KBM-7 (cell line): Measurements from ENCODE around the gene SLX4IP.
A peak's percentile ranks its signal among the peaks of the same experiment; 100 is the strongest.

Experiments
- DNase-seq: peaks from one replicate; pipeline ENCODE4 v3.0.0-alpha.2; 2015
- in situ Hi-C: fragments of 300-500 bp; cut with MboI; formaldehyde crosslinking; loops from 2 replicates; pipeline ENCODE4 v1.14.3; 2020; ENCODE audit warnings: low sequenced_read_pairs, low pct_unique_long_range_greater_than_20kb, mixed read lengths

SLX4IP gene

DNA sequence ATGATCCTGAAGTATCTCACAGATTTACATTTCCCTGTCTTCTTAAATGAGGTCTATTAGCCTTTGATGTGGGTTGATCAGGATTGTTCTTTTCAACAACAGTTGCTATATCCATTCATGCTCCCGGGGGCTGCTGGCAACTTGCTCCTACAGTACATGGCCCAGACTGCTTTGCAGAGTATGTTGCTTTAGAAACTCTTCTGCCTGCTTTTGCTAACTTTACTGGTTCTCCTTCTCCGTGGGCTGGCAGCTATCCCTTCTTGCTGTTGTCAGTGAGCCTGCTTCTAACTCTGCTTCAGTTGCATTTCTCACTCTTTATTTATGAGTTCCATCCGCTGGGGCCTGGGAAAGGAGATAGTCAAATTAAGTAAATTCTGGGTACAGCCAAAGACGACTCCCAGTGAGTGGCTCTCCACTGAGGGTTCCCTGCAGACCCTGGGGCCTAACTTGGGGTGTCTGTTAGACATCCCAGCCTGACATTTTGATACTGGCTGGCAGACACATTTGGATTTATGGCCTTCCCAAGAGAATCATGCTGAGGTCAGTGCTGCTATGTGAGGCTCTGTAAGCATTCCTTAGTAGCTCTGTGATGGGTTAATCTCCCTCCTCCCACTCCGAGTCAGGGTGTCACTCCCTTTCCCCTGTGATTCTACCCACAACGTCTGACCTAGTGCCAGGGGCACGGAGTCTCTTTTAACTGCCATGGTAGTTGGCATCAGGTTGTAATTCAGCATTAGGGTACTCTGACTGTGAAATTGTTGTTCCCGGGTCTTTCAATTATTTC lies 73.6 kb downstream of the SLX4IP start:
- DNase-seq, result no peak
- in situ Hi-C loops, result no loop called here

DNA sequence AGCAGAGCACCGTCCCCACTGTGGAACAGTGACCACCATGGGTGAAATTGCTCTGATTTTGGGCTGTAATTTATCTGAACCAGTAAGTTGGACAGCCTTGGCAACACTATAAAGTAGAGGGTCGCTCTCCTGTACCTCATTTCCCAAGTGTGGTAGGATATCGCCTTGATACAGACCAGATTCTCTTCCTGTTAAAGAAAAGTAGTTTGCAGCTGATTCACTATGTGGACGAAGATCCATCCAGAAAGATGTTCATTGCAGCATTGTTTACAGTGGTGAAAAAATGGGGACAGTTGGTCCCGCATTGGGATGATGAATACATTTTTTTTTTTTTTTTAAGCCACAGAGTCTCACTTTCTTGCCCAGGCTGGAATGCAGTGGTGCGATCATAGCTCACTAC lies 74.3 kb downstream of the SLX4IP start:
- in situ Hi-C loops, result no loop called here
- DNase-seq, result no peak

DNA sequence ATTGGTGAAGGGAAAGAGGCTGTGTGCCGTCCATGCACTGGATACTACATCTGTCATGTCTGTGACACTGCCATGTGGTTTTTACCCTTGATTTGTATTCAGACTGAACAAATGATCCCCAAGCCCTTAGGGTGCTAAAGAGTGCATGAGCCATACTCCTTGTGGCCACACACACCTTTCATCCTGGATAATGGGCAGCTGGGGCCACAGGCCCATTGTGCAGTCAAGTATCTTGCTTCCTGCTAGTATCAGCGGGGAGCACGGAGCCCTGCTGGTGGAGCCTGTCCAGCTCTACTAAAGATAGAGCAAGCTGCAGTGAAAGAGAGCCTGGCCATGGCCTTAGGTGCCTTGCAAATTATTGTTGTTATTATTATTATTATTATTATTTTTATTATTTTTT lies 75.1 kb downstream of the SLX4IP start:
- in situ Hi-C loops, result no loop called here
- DNase-seq, result no peak

DNA sequence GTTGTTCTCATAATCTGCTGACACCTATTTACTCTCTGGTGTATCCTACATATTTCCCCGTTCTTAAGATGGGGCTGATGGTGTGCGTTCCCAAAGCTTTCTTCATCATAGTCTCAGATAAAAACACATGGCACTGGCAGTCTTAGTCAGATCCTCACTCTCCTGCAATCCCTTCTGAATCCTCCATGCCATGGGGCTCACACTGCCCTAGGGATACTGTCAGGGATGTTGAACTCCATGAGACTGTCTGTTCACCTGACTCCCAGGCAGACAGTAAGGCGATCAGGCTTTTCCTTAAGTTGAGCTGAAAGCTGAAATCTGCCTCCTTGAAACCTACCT lies 76.0 kb downstream of the SLX4IP start:
- no peak for DNase-seq
- in situ Hi-C loops, result no loop called here

DNA sequence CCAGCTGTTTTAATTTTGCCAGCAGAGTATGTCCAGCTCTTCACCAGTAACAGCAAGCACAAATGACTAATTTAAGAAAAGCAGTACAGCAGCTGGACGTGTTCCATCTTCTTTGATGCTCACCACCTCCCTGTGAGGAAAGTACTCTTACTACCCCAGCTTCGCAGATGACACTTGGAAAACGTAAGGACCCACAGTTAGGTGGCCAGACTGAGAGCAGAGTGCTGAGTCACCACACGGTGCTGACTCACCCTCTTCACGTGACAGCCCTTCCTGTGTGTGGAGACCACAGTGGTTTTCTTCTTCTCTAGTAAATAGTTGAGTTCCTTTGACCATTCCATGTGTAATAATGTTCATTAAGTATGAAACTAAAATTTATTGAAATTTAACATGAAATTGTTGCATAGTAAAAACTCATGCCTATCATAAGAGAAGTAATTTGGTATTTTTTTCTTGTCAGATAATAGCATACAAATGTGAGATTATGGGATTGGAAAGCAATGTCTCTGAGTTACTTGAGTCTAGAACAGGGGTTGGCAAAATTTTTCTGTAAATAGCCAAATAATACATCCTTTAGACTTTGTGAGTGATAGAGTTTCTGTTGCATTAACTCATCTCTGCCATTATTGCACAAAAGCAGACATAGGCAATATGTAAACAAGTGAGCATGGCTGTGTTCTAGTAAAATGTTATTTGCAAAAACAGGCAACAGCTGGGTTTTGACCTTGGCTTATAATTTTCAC lies 76.6 kb downstream of the SLX4IP start:
- DNase-seq, result peak; percentile 92
- in situ Hi-C loops, result no loop called here

DNA sequence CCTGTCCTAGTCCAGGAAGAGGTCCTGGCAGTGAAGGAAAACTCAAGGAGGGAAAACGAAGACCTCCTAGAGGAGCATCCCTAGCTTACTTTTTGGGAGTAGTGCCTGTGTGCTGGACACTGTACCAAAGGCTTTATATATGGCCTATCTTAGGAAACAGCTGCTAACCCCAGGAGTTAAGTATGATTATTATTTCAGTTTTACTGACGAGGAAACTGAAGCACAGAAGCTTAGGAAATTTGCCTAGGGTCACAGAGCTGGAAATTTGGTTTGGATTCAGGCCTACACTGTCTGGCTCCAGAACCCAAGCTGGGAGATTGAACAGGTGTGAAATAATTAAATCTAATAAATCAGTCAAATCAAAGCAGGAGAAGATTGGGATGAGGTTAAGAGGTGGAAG lies 78.0 kb downstream of the SLX4IP start:
- in situ Hi-C loops, result no loop called here
- no peak for DNase-seq

DNA sequence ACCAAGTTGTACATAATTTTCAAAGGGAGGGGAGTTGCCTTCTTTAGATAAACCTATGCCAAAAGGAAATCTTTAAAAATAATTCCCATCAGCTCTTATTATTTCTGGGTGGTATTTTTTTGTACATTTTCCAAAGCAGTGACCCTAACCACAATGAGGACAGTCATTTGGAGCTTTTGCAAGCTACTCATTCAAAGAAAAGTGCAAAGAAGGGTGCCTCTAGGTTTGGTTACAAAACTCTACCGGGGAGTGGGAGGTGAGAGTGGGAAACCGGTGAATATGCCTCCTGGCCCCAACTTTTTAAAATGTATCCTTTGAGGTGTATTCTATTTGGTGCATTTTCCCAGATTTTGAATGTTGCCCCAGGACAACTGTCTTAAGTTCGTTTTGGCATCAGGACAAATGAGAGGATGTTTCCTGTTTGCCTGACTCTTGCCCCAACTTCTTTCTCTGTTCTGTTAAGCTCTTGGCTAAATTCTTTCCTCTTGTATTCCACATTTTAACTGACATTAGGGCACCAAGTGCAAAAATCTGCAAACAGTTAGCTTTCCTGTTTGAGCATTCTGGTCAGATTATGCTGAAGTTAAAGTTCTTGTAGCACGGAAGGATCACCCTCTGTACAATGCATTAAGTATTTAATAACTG lies 78.9 kb downstream of the SLX4IP start:
- DNase-seq, result peak; percentile 36
- in situ Hi-C loops, result no loop called here

DNA sequence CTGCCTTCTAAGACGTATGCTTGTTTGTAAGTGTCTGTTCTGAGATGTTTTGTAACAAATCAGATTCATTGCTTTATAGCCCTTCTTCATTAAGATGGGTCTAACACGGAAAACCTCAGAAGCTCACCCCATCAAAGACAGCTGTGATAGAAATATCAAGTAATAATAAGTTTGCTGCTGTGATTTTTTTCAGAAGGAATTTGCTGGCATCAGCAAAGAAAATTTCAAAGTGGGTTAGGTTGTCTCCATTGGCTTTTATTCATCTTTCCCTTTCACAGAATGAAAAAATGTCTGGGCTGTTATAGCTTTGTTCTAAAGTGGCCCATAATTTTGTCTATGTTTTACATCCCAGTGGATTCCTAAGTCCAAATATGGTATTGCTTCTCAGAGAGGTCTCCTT lies 81.4 kb downstream of the SLX4IP start:
- DNase-seq, result no peak
- in situ Hi-C loops, result no loop called here

DNA sequence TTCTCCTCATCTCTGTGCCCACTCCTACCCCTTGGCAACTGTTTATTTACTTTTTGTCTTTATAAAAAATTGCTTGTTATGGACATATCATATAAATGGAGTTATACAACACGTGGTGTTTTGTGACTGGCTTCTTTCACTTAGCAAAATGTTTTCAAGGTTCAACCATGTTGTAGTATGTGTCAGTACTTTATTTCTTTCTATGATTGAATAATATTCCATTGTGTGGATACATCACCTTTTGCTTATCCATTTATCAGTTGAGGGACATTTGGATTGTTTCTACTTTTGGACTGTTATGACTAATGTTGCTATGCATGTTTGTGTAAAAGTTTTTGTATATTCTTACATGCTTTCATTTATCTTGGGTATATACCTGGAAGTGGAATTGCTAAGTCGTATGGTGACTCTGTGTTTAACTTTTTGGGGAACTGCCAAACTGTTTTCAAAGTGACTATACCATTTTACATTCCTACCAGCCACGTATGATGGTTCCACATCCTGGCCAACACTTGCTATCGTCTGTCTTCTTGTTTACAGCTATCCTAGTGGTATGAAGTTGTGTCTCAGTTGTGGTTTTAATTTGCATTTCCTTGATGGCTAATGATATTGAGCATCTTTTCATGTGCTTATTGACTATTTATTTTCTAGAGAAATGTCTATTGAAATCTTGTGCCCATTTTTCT lies 84.4 kb downstream of the SLX4IP start:
- no peak for DNase-seq

DNA sequence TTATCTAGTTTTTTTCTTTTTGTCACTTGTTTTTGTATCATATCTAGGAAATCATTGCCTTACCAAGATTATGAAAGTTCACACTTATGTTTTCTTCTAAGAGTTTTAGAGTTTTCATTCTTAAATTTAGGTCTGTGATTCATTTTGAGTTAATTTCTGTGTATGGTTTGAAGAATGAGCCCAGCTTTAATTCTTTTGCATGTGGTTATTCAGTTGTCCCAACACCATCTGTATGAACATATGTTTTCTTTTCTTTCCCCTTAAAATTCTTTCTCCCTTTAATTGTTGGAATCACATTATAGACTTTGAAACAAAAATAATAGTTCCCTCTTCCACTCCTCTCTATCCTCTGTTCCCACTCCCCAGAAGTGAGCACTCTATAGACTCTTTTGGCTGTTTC lies 85.4 kb downstream of the SLX4IP start:
- no peak for DNase-seq
- in situ Hi-C loops, result no loop called here

More for the DNA sequence above, 84.4 kb downstream of the SLX4IP start:
- in situ Hi-C loops, result no loop called here

DNA sequence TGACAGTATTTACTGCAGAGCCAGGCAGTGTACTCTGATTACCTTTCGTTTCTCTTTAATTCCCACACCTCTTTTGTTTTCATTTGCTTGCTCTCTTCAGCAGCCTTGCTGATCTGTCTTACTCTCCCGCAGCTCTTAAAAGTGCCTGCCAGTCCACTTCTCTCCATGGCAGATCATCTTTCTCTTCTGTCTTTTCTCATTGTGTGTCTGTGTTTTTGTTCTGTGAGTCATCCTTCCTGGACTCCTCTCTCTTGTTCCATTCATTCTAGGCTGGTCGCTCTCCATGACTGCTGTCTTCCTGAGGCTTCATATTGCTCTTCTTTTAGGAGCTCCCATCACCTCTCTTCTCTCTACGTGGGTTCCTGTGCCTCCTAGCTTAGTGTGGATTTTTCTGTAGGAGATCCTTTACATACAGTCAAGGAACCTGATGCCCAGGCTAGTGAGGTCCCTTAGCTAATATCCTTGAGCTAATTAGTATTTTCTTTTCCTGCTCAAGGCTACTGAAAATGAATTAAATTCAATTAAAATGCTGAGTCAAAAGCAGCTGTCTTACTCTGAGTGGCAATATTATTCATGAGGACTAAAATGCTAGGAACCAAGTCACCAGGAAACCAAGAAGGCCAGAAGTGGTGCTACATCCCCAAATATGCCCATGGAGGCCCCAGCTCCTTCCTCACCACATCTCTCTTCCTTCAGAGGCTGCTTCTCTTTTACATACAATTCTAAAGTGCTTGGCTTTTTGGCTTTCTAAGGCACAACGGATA lies 86.1 kb downstream of the SLX4IP start:
- peak; percentile 54 for DNase-seq
- in situ Hi-C loops, result no loop called here

DNA sequence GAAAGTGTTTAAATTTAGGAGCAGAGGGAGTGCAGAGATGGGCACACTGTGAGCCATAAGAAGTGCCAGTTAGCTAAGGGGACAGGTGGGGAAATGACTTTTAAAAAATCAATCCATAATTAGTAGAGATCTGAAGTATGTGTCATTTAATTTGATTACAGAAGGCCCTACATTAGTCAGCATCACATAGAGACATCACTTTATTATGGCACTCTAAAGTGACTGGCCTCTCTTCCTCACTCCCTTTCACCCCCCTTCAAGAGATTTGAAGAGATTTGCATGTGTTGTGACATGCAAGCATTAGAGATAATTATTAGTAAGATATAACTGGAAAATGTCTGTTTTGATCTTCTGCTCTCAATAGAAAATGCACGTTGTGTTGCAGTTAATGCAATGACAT lies 86.7 kb downstream of the SLX4IP start:
- in situ Hi-C loops, result no loop called here
- no peak for DNase-seq

DNA sequence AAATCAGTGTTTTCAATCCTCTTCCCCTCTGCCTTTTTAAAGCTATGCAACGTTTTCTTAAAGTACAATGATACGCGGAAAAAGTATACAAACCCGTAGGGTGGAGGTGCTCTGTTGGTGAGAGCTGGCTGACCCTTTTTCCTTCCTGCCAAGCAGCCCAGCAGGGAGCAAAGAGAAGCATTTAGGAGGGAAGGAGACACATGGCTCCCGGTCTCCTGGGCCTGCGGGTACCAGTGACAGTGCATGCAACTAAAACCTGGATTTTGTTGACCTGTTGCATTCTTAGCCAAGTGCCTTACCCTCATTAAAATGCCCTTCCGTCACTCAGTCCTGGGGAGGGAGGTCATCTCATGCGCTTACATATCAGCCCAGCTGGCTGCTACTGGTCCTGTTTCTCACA lies 87.2 kb downstream of the SLX4IP start:
- in situ Hi-C loops, result no loop called here
- no peak for DNase-seq

DNA sequence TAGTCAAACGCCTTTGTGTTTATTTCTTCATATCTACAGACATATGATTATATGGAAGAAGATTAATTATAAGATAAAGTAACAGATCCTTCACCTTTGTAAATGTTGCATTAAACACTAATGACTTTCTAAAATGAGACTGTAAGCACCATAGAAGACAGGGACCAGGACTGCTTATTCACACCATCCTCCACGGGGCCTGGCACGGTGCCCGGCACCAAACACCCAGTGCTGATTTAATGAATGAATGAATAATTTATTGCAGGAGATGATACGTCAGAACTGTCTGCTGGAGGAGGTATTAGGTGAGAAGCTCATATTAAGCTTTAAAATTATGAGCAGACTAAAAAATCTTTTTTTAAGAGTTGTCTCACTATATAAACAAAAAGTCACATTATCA lies 88.3 kb downstream of the SLX4IP start:
- in situ Hi-C loops, result no loop called here
- DNase-seq, result no peak

DNA sequence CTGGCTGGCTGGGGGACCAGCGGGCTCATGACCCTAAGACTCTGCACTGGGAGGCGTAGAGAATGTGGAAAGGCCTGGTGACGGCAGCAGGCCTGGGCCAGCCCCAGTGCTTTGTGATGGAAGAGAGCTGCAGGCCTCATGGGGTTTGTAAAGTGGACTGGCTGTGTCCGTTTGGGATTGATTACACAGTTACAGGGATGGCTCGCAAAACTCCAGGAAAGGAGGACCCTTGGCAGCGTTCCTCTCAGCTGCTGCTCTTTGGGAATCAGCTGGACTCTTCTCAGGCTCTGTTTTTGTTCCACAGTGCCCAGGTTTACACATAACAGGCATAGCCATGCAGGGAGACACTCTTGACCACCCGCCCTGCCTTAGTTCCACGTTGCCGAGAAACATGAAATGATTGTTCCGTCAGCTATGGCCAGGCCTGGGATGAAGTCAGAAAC lies 89.0 kb downstream of the SLX4IP start:
- in situ Hi-C loops, result no loop called here
- DNase-seq, result no peak

DNA sequence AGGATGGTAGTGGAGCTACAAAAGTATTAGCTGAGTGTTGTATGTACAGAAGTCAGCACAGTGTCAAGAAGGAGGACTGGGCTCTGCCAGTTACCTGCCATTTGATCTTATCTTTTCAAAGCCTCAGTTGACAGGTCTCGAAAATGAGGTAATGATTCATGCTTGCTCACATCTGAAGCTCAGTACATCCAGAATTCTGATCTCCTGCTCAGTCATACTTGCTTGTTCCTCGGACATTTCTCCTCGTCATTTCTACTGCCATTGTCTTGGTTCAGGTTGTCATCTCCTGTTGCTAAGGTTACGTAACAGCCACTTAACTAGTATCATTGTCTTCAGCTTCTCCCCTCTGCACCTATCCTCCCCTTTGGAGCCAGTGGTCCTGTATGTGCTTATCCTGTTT lies 89.5 kb downstream of the SLX4IP start:
- in situ Hi-C loops, result no loop called here
- no peak for DNase-seq

DNA sequence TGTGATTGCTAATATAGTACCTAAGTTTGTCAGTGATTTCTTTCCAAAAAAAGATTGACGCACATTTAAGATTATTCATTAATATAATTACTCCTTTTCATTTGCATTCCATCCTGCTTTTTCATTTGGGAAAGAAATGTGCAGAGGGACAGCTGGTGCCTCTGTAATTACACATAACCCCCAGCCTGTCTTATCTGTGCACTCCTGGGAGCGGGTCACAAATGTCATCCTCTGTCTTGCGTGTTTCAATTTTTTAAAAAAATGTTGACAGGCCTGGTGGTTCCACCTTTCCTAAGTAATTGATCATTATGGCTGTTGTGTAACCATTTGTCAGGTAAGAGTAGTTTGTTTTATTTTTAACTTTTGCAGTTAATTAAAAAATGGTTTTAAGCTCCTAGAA lies 92.7 kb downstream of the SLX4IP start:
- DNase-seq, result no peak
- in situ Hi-C loops, result no loop called here

DNA sequence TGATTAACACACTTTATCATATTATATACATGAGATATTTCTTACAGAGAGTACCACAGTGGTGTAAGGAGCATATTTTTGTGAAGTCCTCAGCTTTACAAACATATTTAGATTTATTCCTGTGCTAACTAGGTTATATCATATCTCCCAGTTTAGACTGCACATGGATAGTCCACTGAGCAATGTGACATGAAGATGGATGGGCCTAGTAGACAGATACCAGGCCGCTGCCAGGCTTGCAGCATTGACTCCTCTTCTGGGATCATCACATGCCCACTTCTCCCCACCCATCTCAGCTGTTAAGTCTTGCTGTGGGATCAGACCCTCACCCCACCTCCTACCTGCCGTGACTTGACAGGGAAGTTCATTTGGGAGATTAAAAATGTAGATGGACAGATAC lies 95.8 kb downstream of the SLX4IP start:
- DNase-seq, result no peak
- in situ Hi-C loops, result no loop called here

DNA sequence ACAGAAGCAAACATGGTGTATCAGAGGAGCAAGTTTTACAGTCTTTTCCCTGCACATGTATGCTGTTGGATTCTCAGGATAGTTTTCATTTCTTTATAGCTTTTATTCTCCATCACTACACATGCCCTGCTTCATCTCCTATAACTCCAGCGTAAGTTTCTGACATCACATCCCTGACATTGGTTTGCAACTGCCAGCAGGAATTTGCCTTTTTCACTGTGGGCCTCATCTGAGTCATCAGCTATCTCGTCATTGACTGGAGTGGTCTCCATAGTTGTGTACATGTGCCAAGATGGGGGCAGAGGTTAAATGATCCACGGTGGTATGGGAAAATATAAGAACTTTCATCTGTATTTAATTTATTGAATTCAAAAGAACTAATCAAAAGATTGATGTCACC lies 96.7 kb downstream of the SLX4IP start:
- no peak for DNase-seq
- in situ Hi-C loops, result no loop called here
